ENCODE data around the gene AGTPBP1.
A peak's percentile ranks its signal among the peaks of the same experiment; 100 is the strongest.
"Not testable (repeated sequence)": the region's sequence is repeated elsewhere in the genome, so short reads cannot be mapped to it uniquely, and the experiment has no call there.

AGTPBP1 gene

GRCh38 chr9:85726737-85727136, 15.0 kb downstream of the AGTPBP1 start:
- TF ChIP-seq CTCF (IDR thresholded peaks at IDR 0.05), result no peak
- Mint-ChIP-seq H3K9me3 (peaks cover 61% of the 10 kb centered on the region), H3K36me3 (ENCODE audit: low read depth) (peaks cover 75% of the 10 kb centered on the region), H3K27ac (no peak overlapping the region), H3K4me1 (peaks cover 4% of the 10 kb centered on the region), H3K4me3 (no peak overlapping the region), H3K27me3 (ENCODE audit: low read depth, poor library complexity) (no peaks in the 10 kb centered on the region)
- no peak for DNase-seq

GRCh38 chr9:85723215-85723614, 18.5 kb downstream of the AGTPBP1 start:
- Mint-ChIP-seq H3K9me3 (peaks cover 70% of the 10 kb centered on the region), H3K4me1 (peaks cover 4% of the 10 kb centered on the region), H3K27me3 (ENCODE audit: low read depth, poor library complexity) (no peaks in the 10 kb centered on the region), H3K4me3 (no peak overlapping the region), H3K36me3 (ENCODE audit: low read depth) (peaks cover 79% of the 10 kb centered on the region), H3K27ac (no peak overlapping the region)
- no peak for TF ChIP-seq CTCF (IDR thresholded peaks at IDR 0.05)
- no peak for DNase-seq

GRCh38 chr9:85719411-85719810, 22.3 kb downstream of the AGTPBP1 start:
- not testable (repeated sequence) for H3K4me1 Mint-ChIP-seq; DNase-seq; H3K27me3 Mint-ChIP-seq (ENCODE audit: low read depth, poor library complexity); H3K4me3 Mint-ChIP-seq; H3K27ac Mint-ChIP-seq
- peaks cover 62% of the 10 kb centered on the region for H3K36me3 Mint-ChIP-seq (ENCODE audit: low read depth)
- peaks cover 53% of the 10 kb centered on the region for H3K9me3 Mint-ChIP-seq

GRCh38 chr9:85717818-85718217, 23.9 kb downstream of the AGTPBP1 start:
- H3K9me3 Mint-ChIP-seq, result peaks cover 42% of the 10 kb centered on the region
- not testable (repeated sequence) for H3K4me1 Mint-ChIP-seq; DNase-seq; H3K27ac Mint-ChIP-seq; H3K4me3 Mint-ChIP-seq; H3K27me3 Mint-ChIP-seq (ENCODE audit: low read depth, poor library complexity)
- peaks cover 49% of the 10 kb centered on the region for H3K36me3 Mint-ChIP-seq (ENCODE audit: low read depth)

GRCh38 chr9:85717220-85717619, 24.5 kb downstream of the AGTPBP1 start:
- H3K4me3 Mint-ChIP-seq, result no peak overlapping the region
- peaks cover 46% of the 10 kb centered on the region for H3K36me3 Mint-ChIP-seq (ENCODE audit: low read depth)
- peak overlapping the region; percentile 47 for H3K27ac Mint-ChIP-seq
- no peaks in the 10 kb centered on the region for H3K4me1 Mint-ChIP-seq
- DNase-seq, result no peak
- H3K9me3 Mint-ChIP-seq, result peaks cover 36% of the 10 kb centered on the region
- no peak for TF ChIP-seq CTCF (IDR thresholded peaks at IDR 0.05)
- no peaks in the 10 kb centered on the region for H3K27me3 Mint-ChIP-seq (ENCODE audit: low read depth, poor library complexity)

GRCh38 chr9:85716031-85716877, 25.5 kb downstream of the AGTPBP1 start:
- Mint-ChIP-seq H3K27ac (peak overlapping the region; percentile 81), H3K27me3 (ENCODE audit: low read depth, poor library complexity) (no peaks in the 10 kb centered on the region), H3K4me3 (no peak overlapping the region), H3K36me3 (ENCODE audit: low read depth) (peaks cover 36% of the 10 kb centered on the region), H3K4me1 (no peaks in the 10 kb centered on the region), H3K9me3 (peaks cover 28% of the 10 kb centered on the region)
- TF ChIP-seq CTCF (IDR thresholded peaks at IDR 0.05), result peak; percentile 17
- DNase-seq, result no peak

- peaks cover 30% of the 10 kb centered on the region for H3K36me3 Mint-ChIP-seq (ENCODE audit: low read depth)
- peaks cover 22% of the 10 kb centered on the region for H3K9me3 Mint-ChIP-seq
- H3K27ac Mint-ChIP-seq, result peak overlapping the region; percentile 81
- no peak for TF ChIP-seq CTCF (IDR thresholded peaks at IDR 0.05)
- no peak overlapping the region for H3K4me3 Mint-ChIP-seq
- DNase-seq, result no peak
- no peaks in the 10 kb centered on the region for H3K4me1 Mint-ChIP-seq
- H3K27me3 Mint-ChIP-seq (ENCODE audit: low read depth, poor library complexity), result no peaks in the 10 kb centered on the region
Observed at GRCh38 chr9:85715587-85715986, 26.2 kb downstream of the AGTPBP1 start.
